GM13976 (cell line): ENCODE data around the gene SVBP.

Experiments used
- DNase-seq: peaks from one replicate; pipeline ENCODE4 v3.0.0; 2012; ENCODE audit warnings: low spot score
- in situ Hi-C: fragments of 300-500 bp; cut with MboI; formaldehyde crosslinking; loops from one replicate; pipeline ENCODE4 v1.12.0; 2022; ENCODE audit warnings: low sequenced_read_pairs, mixed read lengths, inconsistent platforms; ENCODE audit not compliant: unreplicated experiment
- TF ChIP-seq, protein P1 (sequence below): IDR thresholded peaks from 2 replicates; pipeline ENCODE4 v1.5.1; 2012; ENCODE audit warnings: borderline replicate concordance, mild to moderate bottlenecking; ENCODE audit not compliant: insufficient read depth; ENCODE audit errors: extremely low read depth, missing control alignments, control extremely low read depth

SVBP gene

DNA sequence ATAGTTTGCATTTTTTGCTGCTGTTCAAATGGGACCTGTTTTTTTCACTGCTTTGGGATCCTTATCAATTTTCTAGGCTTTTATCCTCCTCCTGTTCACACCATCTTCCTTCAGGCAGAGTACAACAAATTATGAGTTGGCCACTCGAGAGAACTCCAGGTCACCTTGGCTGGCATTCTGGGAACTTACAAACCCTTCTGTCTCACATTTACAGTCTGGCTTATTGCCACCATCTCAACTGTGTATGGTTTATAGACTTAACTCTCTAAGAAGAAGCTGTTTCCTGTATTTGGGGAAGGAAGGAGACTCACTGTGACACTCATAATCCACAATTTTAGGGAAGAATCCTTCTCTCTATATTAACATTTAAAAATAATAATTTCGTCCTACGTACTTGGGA is 23.8 kb upstream of the SVBP start:
- TF ChIP-seq, protein P1, sequence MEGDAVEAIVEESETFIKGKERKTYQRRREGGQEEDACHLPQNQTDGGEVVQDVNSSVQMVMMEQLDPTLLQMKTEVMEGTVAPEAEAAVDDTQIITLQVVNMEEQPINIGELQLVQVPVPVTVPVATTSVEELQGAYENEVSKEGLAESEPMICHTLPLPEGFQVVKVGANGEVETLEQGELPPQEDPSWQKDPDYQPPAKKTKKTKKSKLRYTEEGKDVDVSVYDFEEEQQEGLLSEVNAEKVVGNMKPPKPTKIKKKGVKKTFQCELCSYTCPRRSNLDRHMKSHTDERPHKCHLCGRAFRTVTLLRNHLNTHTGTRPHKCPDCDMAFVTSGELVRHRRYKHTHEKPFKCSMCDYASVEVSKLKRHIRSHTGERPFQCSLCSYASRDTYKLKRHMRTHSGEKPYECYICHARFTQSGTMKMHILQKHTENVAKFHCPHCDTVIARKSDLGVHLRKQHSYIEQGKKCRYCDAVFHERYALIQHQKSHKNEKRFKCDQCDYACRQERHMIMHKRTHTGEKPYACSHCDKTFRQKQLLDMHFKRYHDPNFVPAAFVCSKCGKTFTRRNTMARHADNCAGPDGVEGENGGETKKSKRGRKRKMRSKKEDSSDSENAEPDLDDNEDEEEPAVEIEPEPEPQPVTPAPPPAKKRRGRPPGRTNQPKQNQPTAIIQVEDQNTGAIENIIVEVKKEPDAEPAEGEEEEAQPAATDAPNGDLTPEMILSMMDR: no peak
- in situ Hi-C loops: no loop called here
- DNase-seq: no peak

- in situ Hi-C loops: no loop called here
- TF ChIP-seq, protein P1: no peak
- no peak for DNase-seq
These were observed 21.4 kb upstream of the SVBP start for GRCh38 chr1:42838482-42839190.

DNA sequence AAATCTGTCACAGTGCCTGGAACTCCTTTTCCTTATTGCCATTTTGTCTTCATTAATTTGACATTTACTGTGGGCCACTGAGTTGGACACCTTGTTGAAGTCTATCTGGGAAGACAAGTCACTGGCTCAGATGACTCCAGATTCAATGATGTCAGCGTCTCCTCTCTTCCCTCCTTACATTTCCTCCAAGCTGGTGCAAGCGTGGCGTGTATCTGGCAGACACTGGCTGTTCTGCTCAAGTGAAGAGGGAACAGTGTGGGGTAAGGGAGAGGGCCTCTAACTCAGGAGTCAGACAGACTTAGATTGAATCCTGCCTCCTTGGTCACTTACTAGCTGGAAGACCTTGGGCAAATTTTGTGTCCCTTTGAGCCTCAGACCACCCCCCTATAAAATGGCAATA is 20.5 kb upstream of the SVBP start:
- no peak for DNase-seq
- in situ Hi-C loops: no loop called here
- TF ChIP-seq, protein P1: no peak

DNA sequence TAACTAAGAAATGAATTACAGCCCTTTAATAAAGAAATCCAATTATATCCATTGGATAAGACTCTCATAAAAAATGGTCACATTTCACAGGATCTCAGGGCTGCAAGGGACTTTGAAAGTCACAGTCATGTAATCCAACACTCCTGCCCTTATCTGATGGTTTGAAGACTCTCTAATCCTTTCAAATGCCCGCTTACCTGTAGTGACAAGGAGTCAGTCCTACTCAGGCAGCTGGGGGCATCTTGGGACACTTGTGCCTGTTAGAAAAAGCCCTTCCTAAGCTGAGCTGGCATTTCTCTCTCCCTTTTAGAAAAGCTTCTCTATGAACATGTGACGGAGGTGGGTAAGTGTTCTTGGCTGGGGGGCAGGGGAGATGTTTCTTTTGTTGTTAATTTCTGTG is 18.2 kb upstream of the SVBP start:
- DNase-seq: no peak
- TF ChIP-seq, protein P1: no peak
- in situ Hi-C loops: no loop called here

GRCh38 chr1:42834803-42835202 is 17.6 kb upstream of the SVBP start:
- DNase-seq: no peak
- in situ Hi-C loops: no loop called here
- TF ChIP-seq, protein P1: no peak

DNA sequence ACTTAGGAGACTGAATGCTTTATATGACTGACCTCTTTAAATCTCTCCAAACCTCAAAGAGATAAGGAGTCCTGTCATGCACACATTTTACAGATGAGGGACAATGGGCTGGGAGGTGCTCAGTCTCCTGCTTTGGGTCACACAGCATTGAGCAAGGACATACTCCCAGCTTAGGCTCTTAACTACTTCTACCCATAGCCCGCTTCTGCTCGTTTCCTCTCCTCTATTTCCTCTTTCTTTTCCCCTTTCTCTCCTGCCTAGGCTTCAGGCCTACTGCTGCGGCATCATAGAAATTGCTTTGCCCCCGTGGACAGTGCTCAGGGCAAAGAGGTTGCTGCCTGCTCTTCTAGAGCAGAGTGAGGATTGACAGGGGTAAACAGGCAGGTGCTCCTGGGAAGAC is 16.8 kb upstream of the SVBP start:
- TF ChIP-seq, protein P1: no peak
- no peak for DNase-seq
- in situ Hi-C loops: no loop called here
